Liver (tissue), 9 donors: Measurements from ENCODE around the gene ETFRF1. TPM values are rescaled to one million over a fixed set of nuclear protein-coding genes. Genes with fewer than 3 reads are reported as not detected.

Experiments used
- DNase-seq: peaks from one replicate; pipeline ENCODE4 v3.0.0-alpha.2; 2017; ENCODE audit warnings: low spot score
- H3K27ac ChIP-seq, 2 donors: one replicate each; pipeline ENCODE4 v1.7.0; 2013; ENCODE audit warnings: inconsistent platforms in 2 of 2, low read length in 2 of 2, control low read depth in 1 of 2, low read depth in 1 of 2, mild to moderate bottlenecking in 1 of 2
- H3K27me3 ChIP-seq, 4 donors: one replicate each; pipeline versions ENCODE4 v1.6.1 to v1.7.0; 2013; ENCODE audit warnings: low read length in 3 of 4, inconsistent platforms in 1 of 4, mild to moderate bottlenecking in 1 of 4, moderate library complexity in 1 of 4; ENCODE audit not compliant: control insufficient read depth in 4 of 4, insufficient read depth in 4 of 4
- H3K36me3 ChIP-seq, 4 donors: one replicate each; pipeline versions ENCODE4 v1.6.1 to v1.7.0; 2013; ENCODE audit warnings: low read length in 3 of 4, mild to moderate bottlenecking in 3 of 4, low read depth in 1 of 4, moderate library complexity in 1 of 4; ENCODE audit not compliant: control insufficient read depth in 4 of 4, insufficient read depth in 3 of 4
- H3K4me1 ChIP-seq, 4 donors: one replicate each; pipeline versions ENCODE4 v1.6.1 to v1.7.0; 2013; ENCODE audit warnings: low read length in 3 of 4, mild to moderate bottlenecking in 3 of 4, moderate library complexity in 1 of 4; ENCODE audit not compliant: control insufficient read depth in 4 of 4, insufficient read depth in 4 of 4
- H3K4me3 ChIP-seq, 3 donors: one replicate each; pipeline versions ENCODE4 v1.6.1 to v1.7.0; 2013; ENCODE audit warnings: low read length in 3 of 3, control low read depth in 1 of 3, low read depth in 1 of 3, mild to moderate bottlenecking in 1 of 3
- H3K9ac ChIP-seq, 2 donors: one replicate each; pipeline ENCODE4 v1.7.0; 2013; ENCODE audit warnings: low read length in 2 of 2, mild to moderate bottlenecking in 2 of 2, moderate library complexity in 2 of 2, control low read depth in 1 of 2, low read depth in 1 of 2
- H3K9me3 ChIP-seq, 4 donors: one replicate each; pipeline versions ENCODE4 v1.6.1 to v1.7.0; 2013; ENCODE audit warnings: low read length in 3 of 4; ENCODE audit not compliant: control insufficient read depth in 4 of 4
- CTCF ChIP-seq: fragments of 150-350 bp; IDR thresholded peaks from 2 replicates; pipeline ENCODE4 v1.5.1; 2017; ENCODE audit warnings: improper control_type of control experiment, low read depth, low read length; ENCODE audit not compliant: missing input control
- EGR1 ChIP-seq, 2 donors: IDR thresholded peaks; 2 replicates each; pipeline ENCODE4 v1.6.1; 2016 to 2018; ENCODE audit warnings: antibody characterized with exemption in 2 of 2, low read depth in 2 of 2
- FOXA1 ChIP-seq: IDR thresholded peaks from 2 replicates; pipeline ENCODE4 v1.6.1; 2016; ENCODE audit warnings: antibody characterized with exemption
- FOXA2 ChIP-seq: IDR thresholded peaks from 2 replicates; pipeline ENCODE4 v1.6.1; 2016; ENCODE audit warnings: antibody characterized with exemption
- GABPA ChIP-seq, 2 donors: IDR thresholded peaks in 1 of 2; conservative IDR thresholded peaks in 1 of 2; 2 replicates each; pipeline ENCODE4 v1.6.1; 2016; ENCODE audit warnings: antibody characterized with exemption in 2 of 2, mild to moderate bottlenecking in 1 of 2, moderate library complexity in 1 of 2
- HNF4A ChIP-seq, 2 donors: conservative IDR thresholded peaks; 2 replicates each; pipeline ENCODE4 v1.6.1; 2016; ENCODE audit warnings: antibody characterized with exemption in 2 of 2, mild to moderate bottlenecking in 2 of 2
- HNF4G ChIP-seq: IDR thresholded peaks from 2 replicates; pipeline ENCODE4 v1.6.1; 2016; ENCODE audit warnings: antibody characterized with exemption
- JUND ChIP-seq, 2 donors: IDR thresholded peaks; 2 replicates each; pipeline ENCODE4 v1.6.1; 2016; ENCODE audit warnings: antibody characterized with exemption in 2 of 2
- NR2F2 ChIP-seq: IDR thresholded peaks from 2 replicates; pipeline ENCODE4 v1.6.1; 2016; ENCODE audit warnings: antibody characterized with exemption
- RAD21 ChIP-seq, 2 donors: IDR thresholded peaks; 2 replicates each; pipeline ENCODE4 v1.6.1; 2016; ENCODE audit warnings: antibody characterized with exemption in 2 of 2, mild to moderate bottlenecking in 2 of 2
- RXRA ChIP-seq, 2 donors: IDR thresholded peaks; 2 replicates each; pipeline ENCODE4 v1.6.1; 2017 to 2018; ENCODE audit warnings: antibody characterized with exemption in 2 of 2, mild to moderate bottlenecking in 1 of 2
- SP1 ChIP-seq: IDR thresholded peaks from 2 replicates; pipeline ENCODE4 v1.6.1; 2018; ENCODE audit warnings: antibody characterized with exemption, mild to moderate bottlenecking
- TAF1 ChIP-seq: conservative IDR thresholded peaks from 2 replicates; pipeline ENCODE4 v1.6.1; 2016; ENCODE audit warnings: antibody characterized with exemption, mild to moderate bottlenecking
- YY1 ChIP-seq: IDR thresholded peaks from 2 replicates; pipeline ENCODE4 v1.6.1; 2016; ENCODE audit warnings: antibody characterized with exemption, mild to moderate bottlenecking
- ZBTB33 ChIP-seq: IDR thresholded peaks from 2 replicates; pipeline ENCODE4 v1.6.1; 2016; ENCODE audit warnings: antibody characterized with exemption
- whole genome bisulfite sequencing: extraction: QIAGEN DNeasy Blood & Tissue Kit; methylation state at CpG from one replicate; pipeline ENCODE4 v1.1.7; 2013; 5-methylcytosine and 5-hydroxymethylcytosine counted together
- polyA plus RNA-seq, 2 donors: library from polyadenylated mRNA; stranded (reverse) in 1 of 2; unstranded in 1 of 2; fragments of 200-250 nt in 1 of 2; fragments of >200 nt in 1 of 2; fragmentation: Nextera tagmentation in 1 of 2; extraction: Ambion mirVana in 1 of 2; gene quantifications; one replicate each; pipeline versions ENCODE4 v1.2.1 to v1.2.3, GENCODE V29; 2013 to 2015
- total RNA-seq, 2 donors: library from RNA; depleted of rRNA; stranded (reverse); fragments of >200 nt; gene quantifications; one replicate each; pipeline ENCODE4 v1.2.3, GENCODE V29; 2014
- TF ChIP-seq, protein P1 (sequence below): IDR thresholded peaks from 2 replicates; pipeline ENCODE4 v1.6.1; 2016; ENCODE audit warnings: antibody characterized with exemption
- TF ChIP-seq, protein P2 (sequence below): IDR thresholded peaks from 2 replicates; pipeline ENCODE4 v1.6.1; 2016; ENCODE audit warnings: antibody characterized with exemption
- TF ChIP-seq, protein P3 (sequence below): IDR thresholded peaks from 2 replicates; pipeline ENCODE4 v1.6.1; 2016; ENCODE audit warnings: antibody characterized with exemption, mild to moderate bottlenecking
- donor health status: healthy.
- donor health status: healthy.
- donor health status: healthy.
- donor health status: healthy.
- donor health status: healthy.

ETFRF1 gene
- total and polyA plus RNA-seq, 4 donors = 22.8 to 141 (median 45.6) TPM

DNA sequence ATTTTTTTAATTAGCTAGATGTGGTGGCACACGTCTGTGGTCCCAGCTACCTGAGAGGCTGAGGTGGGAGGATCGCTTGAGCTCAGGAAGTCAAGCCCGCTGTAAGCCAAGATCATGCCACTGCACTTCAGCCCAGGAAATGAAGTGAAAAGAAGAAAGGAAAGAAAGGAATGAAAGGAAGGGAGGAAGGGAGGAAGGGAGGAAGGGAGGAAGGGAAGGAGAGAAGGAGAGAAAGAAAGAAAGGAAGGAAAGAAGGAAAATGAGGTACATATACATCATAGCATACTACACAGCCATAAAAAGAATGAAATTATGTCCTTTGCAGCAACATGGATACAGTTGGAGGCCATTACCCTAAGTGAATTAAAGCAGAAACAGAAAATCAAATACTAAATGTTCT is 12.3 kb upstream of the ETFRF1 start:
- Histone ChIP-seq H3K4me1 (no peaks in the 10 kb centered on the region), H3K27ac (no peak overlapping the region), H3K9ac (no peak overlapping the region), H3K9me3 (peaks cover 0 to 4% (median 0%) of the 10 kb centered on the region in 4 donors), H3K4me3 (no peak overlapping the region), H3K27me3 (no peaks in the 10 kb centered on the region), H3K36me3 (no peaks in the 10 kb centered on the region)
- DNase-seq = no peak
- 84% methylated on average over 3 of the region's 3 CpGs for WGBS
- TF ChIP-seq SP1 (no peak), JUND (IDR thresholded peaks at IDR 0.05) (no peak), CTCF (no peak), FOXA1 (no peak), NR2F2 (no peak), ZBTB33 (no peak), YY1 (no peak), FOXA2 (no peak), RAD21 (IDR thresholded peaks at IDR 0.05) (no peak), EGR1 (IDR thresholded peaks at IDR 0.05; ENCODE audit: low read depth in 2 of 2) (no peak), HNF4A (conservative IDR thresholded peaks at IDR 0.05) (no peak), HNF4G (no peak), RXRA (IDR thresholded peaks at IDR 0.05) (no peak), GABPA (IDR thresholded peaks at IDR 0.05 in 1 of 2, conservative IDR thresholded peaks at IDR 0.05 in 1 of 2) (no peak)
- TF ChIP-seq, protein P1, sequence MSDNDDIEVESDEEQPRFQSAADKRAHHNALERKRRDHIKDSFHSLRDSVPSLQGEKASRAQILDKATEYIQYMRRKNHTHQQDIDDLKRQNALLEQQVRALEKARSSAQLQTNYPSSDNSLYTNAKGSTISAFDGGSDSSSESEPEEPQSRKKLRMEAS = no peak
- TF ChIP-seq, protein P2, sequence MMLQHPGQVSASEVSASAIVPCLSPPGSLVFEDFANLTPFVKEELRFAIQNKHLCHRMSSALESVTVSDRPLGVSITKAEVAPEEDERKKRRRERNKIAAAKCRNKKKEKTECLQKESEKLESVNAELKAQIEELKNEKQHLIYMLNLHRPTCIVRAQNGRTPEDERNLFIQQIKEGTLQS = no peak
- TF ChIP-seq, protein P3, sequence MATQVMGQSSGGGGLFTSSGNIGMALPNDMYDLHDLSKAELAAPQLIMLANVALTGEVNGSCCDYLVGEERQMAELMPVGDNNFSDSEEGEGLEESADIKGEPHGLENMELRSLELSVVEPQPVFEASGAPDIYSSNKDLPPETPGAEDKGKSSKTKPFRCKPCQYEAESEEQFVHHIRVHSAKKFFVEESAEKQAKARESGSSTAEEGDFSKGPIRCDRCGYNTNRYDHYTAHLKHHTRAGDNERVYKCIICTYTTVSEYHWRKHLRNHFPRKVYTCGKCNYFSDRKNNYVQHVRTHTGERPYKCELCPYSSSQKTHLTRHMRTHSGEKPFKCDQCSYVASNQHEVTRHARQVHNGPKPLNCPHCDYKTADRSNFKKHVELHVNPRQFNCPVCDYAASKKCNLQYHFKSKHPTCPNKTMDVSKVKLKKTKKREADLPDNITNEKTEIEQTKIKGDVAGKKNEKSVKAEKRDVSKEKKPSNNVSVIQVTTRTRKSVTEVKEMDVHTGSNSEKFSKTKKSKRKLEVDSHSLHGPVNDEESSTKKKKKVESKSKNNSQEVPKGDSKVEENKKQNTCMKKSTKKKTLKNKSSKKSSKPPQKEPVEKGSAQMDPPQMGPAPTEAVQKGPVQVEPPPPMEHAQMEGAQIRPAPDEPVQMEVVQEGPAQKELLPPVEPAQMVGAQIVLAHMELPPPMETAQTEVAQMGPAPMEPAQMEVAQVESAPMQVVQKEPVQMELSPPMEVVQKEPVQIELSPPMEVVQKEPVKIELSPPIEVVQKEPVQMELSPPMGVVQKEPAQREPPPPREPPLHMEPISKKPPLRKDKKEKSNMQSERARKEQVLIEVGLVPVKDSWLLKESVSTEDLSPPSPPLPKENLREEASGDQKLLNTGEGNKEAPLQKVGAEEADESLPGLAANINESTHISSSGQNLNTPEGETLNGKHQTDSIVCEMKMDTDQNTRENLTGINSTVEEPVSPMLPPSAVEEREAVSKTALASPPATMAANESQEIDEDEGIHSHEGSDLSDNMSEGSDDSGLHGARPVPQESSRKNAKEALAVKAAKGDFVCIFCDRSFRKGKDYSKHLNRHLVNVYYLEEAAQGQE = no peak

GRCh38 chr12:25184132-25184531 is 10.9 kb upstream of the ETFRF1 start:
- DNase-seq = no peak
- Histone ChIP-seq H3K9ac (no peak overlapping the region), H3K9me3 (peaks cover 0 to 4% (median 0%) of the 10 kb centered on the region in 4 donors), H3K27ac (no peak overlapping the region), H3K4me3 (no peak overlapping the region), H3K4me1 (no peaks in the 10 kb centered on the region), H3K27me3 (no peaks in the 10 kb centered on the region), H3K36me3 (no peaks in the 10 kb centered on the region)
- 47% methylated on average over 2 of the region's 2 CpGs for WGBS
- TF ChIP-seq, protein P2 = no peak
- TF ChIP-seq YY1 = no peak
- no peak for TF ChIP-seq ZBTB33
- TF ChIP-seq SP1 = no peak
- TF ChIP-seq EGR1 (IDR thresholded peaks at IDR 0.05; ENCODE audit: low read depth in 2 of 2) = no peak
- no peak for TF ChIP-seq JUND (IDR thresholded peaks at IDR 0.05)
- no peak for TF ChIP-seq HNF4G
- TF ChIP-seq TAF1 = no peak
- TF ChIP-seq RAD21 (IDR thresholded peaks at IDR 0.05) = no peak
- no peak for TF ChIP-seq GABPA (IDR thresholded peaks at IDR 0.05 in 1 of 2, conservative IDR thresholded peaks at IDR 0.05 in 1 of 2)
- TF ChIP-seq, protein P3 = no peak
